CD4-positive, alpha-beta T cell treated with Interleukin-15 for 1 hour (primary cell): ENCODE measurements around the gene CCKAR.

Experiments used
- DNase-seq: peaks from one replicate; pipeline ENCODE4 v3.0.0-alpha.2; 2020

CCKAR gene

GRCh38 chr4:26457412-26457811 lies 32.9 kb downstream of the CCKAR start:
- DNase-seq: no peak

GRCh38 chr4:26455571-26455970 lies 34.7 kb downstream of the CCKAR start:
- no peak for DNase-seq

GRCh38 chr4:26454961-26455360 lies 35.3 kb downstream of the CCKAR start:
- no peak for DNase-seq

GRCh38 chr4:26452565-26453531 lies 37.4 kb downstream of the CCKAR start:
- DNase-seq: no peak

GRCh38 chr4:26451597-26451996 lies 38.7 kb downstream of the CCKAR start:
- DNase-seq: no peak

- no peak for DNase-seq
Observed at GRCh38 chr4:26450418-26450817, 39.9 kb downstream of the CCKAR start.

GRCh38 chr4:26447378-26447777 lies 42.9 kb downstream of the CCKAR start:
- DNase-seq: no peak

- no peak for DNase-seq
Observed at GRCh38 chr4:26441771-26442170, 48.5 kb downstream of the CCKAR start.

GRCh38 chr4:26441102-26441501 lies 49.2 kb downstream of the CCKAR start:
- no peak for DNase-seq

- DNase-seq: no peak
Observed at GRCh38 chr4:26434030-26434639, 56.1 kb downstream of the CCKAR start.

GRCh38 chr4:26433556-26433955 lies 56.7 kb downstream of the CCKAR start:
- DNase-seq: no peak

- no peak for DNase-seq
Observed at GRCh38 chr4:26432419-26432818, 57.9 kb downstream of the CCKAR start.

GRCh38 chr4:26431461-26432180 lies 58.7 kb downstream of the CCKAR start:
- no peak for DNase-seq
